Measurements from ENCODE around the gene LRRC72. TPM values are rescaled to one million over a fixed set of nuclear protein-coding genes. Genes with fewer than 3 reads are reported as not detected.

LRRC72 gene
- total and polyA plus RNA-seq, 2 experiments from 2014 or later, result not detected

DNA sequence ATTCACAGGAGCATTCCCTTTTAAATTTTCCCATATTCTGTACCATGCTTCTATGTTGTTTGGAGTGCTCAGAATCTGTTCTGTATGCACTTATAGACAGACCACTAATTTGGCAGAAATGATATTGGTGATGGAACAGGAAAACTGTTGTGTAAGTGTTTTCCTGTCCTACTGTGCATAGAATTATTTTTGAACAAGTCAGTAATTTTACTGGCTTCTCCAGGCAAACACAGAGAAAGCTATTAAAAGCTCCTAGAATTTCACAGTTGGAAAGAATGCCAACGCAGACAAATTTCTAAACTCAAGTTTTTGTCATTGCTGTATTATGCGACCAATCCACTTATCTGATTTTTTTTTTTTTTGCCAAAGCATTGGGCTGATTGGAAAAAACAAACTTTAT is 63.3 kb downstream of the LRRC72 start:
- TF ChIP-seq, protein P1, sequence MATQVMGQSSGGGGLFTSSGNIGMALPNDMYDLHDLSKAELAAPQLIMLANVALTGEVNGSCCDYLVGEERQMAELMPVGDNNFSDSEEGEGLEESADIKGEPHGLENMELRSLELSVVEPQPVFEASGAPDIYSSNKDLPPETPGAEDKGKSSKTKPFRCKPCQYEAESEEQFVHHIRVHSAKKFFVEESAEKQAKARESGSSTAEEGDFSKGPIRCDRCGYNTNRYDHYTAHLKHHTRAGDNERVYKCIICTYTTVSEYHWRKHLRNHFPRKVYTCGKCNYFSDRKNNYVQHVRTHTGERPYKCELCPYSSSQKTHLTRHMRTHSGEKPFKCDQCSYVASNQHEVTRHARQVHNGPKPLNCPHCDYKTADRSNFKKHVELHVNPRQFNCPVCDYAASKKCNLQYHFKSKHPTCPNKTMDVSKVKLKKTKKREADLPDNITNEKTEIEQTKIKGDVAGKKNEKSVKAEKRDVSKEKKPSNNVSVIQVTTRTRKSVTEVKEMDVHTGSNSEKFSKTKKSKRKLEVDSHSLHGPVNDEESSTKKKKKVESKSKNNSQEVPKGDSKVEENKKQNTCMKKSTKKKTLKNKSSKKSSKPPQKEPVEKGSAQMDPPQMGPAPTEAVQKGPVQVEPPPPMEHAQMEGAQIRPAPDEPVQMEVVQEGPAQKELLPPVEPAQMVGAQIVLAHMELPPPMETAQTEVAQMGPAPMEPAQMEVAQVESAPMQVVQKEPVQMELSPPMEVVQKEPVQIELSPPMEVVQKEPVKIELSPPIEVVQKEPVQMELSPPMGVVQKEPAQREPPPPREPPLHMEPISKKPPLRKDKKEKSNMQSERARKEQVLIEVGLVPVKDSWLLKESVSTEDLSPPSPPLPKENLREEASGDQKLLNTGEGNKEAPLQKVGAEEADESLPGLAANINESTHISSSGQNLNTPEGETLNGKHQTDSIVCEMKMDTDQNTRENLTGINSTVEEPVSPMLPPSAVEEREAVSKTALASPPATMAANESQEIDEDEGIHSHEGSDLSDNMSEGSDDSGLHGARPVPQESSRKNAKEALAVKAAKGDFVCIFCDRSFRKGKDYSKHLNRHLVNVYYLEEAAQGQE (IDR thresholded peaks at IDR 0.05; ENCODE audit: unreplicated experiment), result no peak
- TF ChIP-seq NANOG (IDR thresholded peaks at IDR 0.05; ENCODE audit: borderline replicate concordance), result no peak
- TF ChIP-seq, protein P2, sequence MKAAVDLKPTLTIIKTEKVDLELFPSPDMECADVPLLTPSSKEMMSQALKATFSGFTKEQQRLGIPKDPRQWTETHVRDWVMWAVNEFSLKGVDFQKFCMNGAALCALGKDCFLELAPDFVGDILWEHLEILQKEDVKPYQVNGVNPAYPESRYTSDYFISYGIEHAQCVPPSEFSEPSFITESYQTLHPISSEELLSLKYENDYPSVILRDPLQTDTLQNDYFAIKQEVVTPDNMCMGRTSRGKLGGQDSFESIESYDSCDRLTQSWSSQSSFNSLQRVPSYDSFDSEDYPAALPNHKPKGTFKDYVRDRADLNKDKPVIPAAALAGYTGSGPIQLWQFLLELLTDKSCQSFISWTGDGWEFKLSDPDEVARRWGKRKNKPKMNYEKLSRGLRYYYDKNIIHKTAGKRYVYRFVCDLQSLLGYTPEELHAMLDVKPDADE (IDR thresholded peaks at IDR 0.05), result no peak
- H3K27ac ChIP-seq (ENCODE audit: low read depth), result no peak overlapping the region
- H3K27me3 ChIP-seq (ENCODE audit: insufficient read depth), result no peaks in the 10 kb centered on the region
- H3K9me3 Mint-ChIP-seq, result no peaks in the 10 kb centered on the region
- H3K4me3 Mint-ChIP-seq, result no peak overlapping the region
- no peaks in the 10 kb centered on the region for H3K36me3 Mint-ChIP-seq (ENCODE audit: low read depth)
- ATAC-seq, result no peak
- peaks cover 14% of the 10 kb centered on the region for H3K4me1 ChIP-seq (ENCODE audit: insufficient read depth)
- H3K27me3 Mint-ChIP-seq (ENCODE audit: insufficient read depth, low read depth, poor library complexity), result no peaks in the 10 kb centered on the region
- peaks cover 3% of the 10 kb centered on the region; the same call in 2 of the 3 replicates for H3K4me1 Mint-ChIP-seq
- DNase-seq (ENCODE audit: low spot score), result no peak
- no peaks in the 10 kb centered on the region for H3K79me2 ChIP-seq (replicated peaks; ENCODE audit: insufficient read depth)
- H3K27ac Mint-ChIP-seq, result no peak overlapping the region
- H3K4me2 ChIP-seq, result no peak overlapping the region
- no peak overlapping the region for H3K4me3 ChIP-seq
- H2AFZ ChIP-seq, result no peak overlapping the region
- H4K20me1 ChIP-seq (replicated peaks; ENCODE audit: insufficient read depth), result no peaks in the 10 kb centered on the region
- no peaks in the 10 kb centered on the region for H3K36me3 ChIP-seq (ENCODE audit: insufficient read depth)
- H3K9me2 ChIP-seq (ENCODE audit: insufficient read depth), result peaks cover 10% of the 10 kb centered on the region; the same call in 1 of the 2 replicates
- no peaks in the 10 kb centered on the region for H3F3A ChIP-seq (replicated peaks; ENCODE audit: low read depth)

DNA sequence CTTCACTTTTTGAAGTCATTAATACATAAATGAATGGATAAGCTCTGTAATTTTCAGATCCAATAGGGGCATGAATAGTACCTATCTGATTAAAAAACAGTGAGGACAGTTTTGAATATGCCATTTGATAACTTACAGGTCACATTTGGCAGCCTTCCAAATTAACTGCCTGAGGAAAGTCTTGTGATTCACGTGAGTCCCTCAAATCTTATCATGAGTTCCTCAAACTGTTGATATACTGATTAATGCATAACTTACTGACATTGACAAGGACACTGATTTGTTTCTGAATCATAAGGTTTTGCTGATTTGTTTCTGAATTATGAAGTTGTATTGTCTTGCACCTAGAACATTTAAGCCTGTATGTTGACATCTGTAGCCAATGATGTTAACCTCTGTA is 63.8 kb downstream of the LRRC72 start:
- Histone ChIP-seq H3K27ac (ENCODE audit: low read depth) (no peak overlapping the region), H3F3A (replicated peaks; ENCODE audit: low read depth) (no peaks in the 10 kb centered on the region), H3K4me2 (no peak overlapping the region), H2AFZ (no peak overlapping the region), H3K27me3 (ENCODE audit: insufficient read depth) (no peaks in the 10 kb centered on the region), H3K79me2 (replicated peaks; ENCODE audit: insufficient read depth) (no peaks in the 10 kb centered on the region), H3K4me3 (no peak overlapping the region), H3K9me2 (ENCODE audit: insufficient read depth) (peaks cover 10% of the 10 kb centered on the region; the same call in 1 of the 2 replicates), H3K4me1 (ENCODE audit: insufficient read depth) (peaks cover 14% of the 10 kb centered on the region), H4K20me1 (replicated peaks; ENCODE audit: insufficient read depth) (no peaks in the 10 kb centered on the region), H3K36me3 (ENCODE audit: insufficient read depth) (no peaks in the 10 kb centered on the region)
- no peak overlapping the region for H3K4me3 Mint-ChIP-seq
- DNase-seq (ENCODE audit: low spot score) (no peak), ATAC-seq (no peak)
- no peaks in the 10 kb centered on the region for H3K27me3 Mint-ChIP-seq (ENCODE audit: insufficient read depth, low read depth, poor library complexity)
- H3K4me1 Mint-ChIP-seq, result peaks cover 3% of the 10 kb centered on the region; the same call in 2 of the 3 replicates
- H3K36me3 Mint-ChIP-seq (ENCODE audit: low read depth), result no peaks in the 10 kb centered on the region
- H3K9me3 Mint-ChIP-seq, result no peaks in the 10 kb centered on the region
- no peak overlapping the region for H3K27ac Mint-ChIP-seq
- TF ChIP-seq STAT1 (IDR thresholded peaks at IDR 0.05; ENCODE audit: unreplicated experiment), result no peak
- no peak for TF ChIP-seq NANOG (IDR thresholded peaks at IDR 0.05; ENCODE audit: borderline replicate concordance)
- no peak for TF ChIP-seq CREB1 (CRISPR knock-in tag; IDR thresholded peaks at IDR 0.05; ENCODE audit: low read depth)
- no peak for TF ChIP-seq JUNB (IDR thresholded peaks at IDR 0.05; ENCODE audit: unreplicated experiment)
- TF ChIP-seq, protein P2 (IDR thresholded peaks at IDR 0.05), result no peak
- no peak for TF ChIP-seq ZNF331 (CRISPR knock-in tag; IDR thresholded peaks at IDR 0.05; ENCODE audit: low read depth)
- TF ChIP-seq, protein P1 (IDR thresholded peaks at IDR 0.05; ENCODE audit: unreplicated experiment), result no peak
- no peak for TF ChIP-seq EZH2 (IDR thresholded peaks at IDR 0.05; ENCODE audit: low read depth, unreplicated experiment)
- TF ChIP-seq, protein P3, sequence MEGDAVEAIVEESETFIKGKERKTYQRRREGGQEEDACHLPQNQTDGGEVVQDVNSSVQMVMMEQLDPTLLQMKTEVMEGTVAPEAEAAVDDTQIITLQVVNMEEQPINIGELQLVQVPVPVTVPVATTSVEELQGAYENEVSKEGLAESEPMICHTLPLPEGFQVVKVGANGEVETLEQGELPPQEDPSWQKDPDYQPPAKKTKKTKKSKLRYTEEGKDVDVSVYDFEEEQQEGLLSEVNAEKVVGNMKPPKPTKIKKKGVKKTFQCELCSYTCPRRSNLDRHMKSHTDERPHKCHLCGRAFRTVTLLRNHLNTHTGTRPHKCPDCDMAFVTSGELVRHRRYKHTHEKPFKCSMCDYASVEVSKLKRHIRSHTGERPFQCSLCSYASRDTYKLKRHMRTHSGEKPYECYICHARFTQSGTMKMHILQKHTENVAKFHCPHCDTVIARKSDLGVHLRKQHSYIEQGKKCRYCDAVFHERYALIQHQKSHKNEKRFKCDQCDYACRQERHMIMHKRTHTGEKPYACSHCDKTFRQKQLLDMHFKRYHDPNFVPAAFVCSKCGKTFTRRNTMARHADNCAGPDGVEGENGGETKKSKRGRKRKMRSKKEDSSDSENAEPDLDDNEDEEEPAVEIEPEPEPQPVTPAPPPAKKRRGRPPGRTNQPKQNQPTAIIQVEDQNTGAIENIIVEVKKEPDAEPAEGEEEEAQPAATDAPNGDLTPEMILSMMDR (conservative IDR thresholded peaks at IDR 0.05; ENCODE audit: low read depth in 2 of 2), result no peak
- no peak for TF ChIP-seq ZNF114 (CRISPR knock-in tag; IDR thresholded peaks at IDR 0.05)
